Endothelial cell (in vitro differentiated cells): Measurements from ENCODE around the gene NDUFB4. TPM values are rescaled to one million over a fixed set of nuclear protein-coding genes. Genes with fewer than 3 reads are reported as not detected.

ENCODE experiments used
- DNase-seq: peaks from one replicate; pipeline ENCODE4 v3.0.0; 2021; ENCODE audit warnings: low spot score
- H3K27ac Mint-ChIP-seq: one replicate; pipeline ENCODE4 v1.8.0; 2021; ENCODE audit warnings: mixed read lengths, inconsistent platforms; ENCODE audit not compliant: unreplicated experiment
- H3K27me3 Mint-ChIP-seq: one replicate; pipeline ENCODE4 v1.8.0; 2021; ENCODE audit warnings: mild to moderate bottlenecking, moderate library complexity, mixed read lengths, inconsistent platforms; ENCODE audit not compliant: unreplicated experiment
- H3K36me3 Mint-ChIP-seq: one replicate; pipeline ENCODE4 v1.8.0; 2021; ENCODE audit warnings: mild to moderate bottlenecking, low read depth, mixed read lengths, inconsistent platforms; ENCODE audit not compliant: unreplicated experiment
- H3K4me1 Mint-ChIP-seq: one replicate; pipeline ENCODE4 v1.8.0; 2021; ENCODE audit warnings: mild to moderate bottlenecking, mixed read lengths, inconsistent platforms; ENCODE audit not compliant: unreplicated experiment
- H3K4me3 Mint-ChIP-seq: one replicate; pipeline ENCODE4 v1.8.0; 2021; ENCODE audit warnings: mild to moderate bottlenecking, mixed read lengths, inconsistent platforms; ENCODE audit not compliant: unreplicated experiment
- H3K9me3 Mint-ChIP-seq: one replicate; pipeline ENCODE4 v1.8.0; 2021; ENCODE audit warnings: mixed read lengths, inconsistent platforms; ENCODE audit not compliant: unreplicated experiment
- CTCF ChIP-seq: fragments of 200-600 bp; sonication (generic); IDR thresholded peaks from one replicate; pipeline ENCODE4 v1.5.0; 2021; ENCODE audit warnings: antibody characterized with exemption; ENCODE audit not compliant: unreplicated experiment
- total RNA-seq: library from RNA; stranded (reverse); fragmentation: NEBNext Ultra II Directional; extraction: Animal tissue kit (Norgen Biotek cat#: 25700); gene quantifications from one replicate; pipeline ENCODE4 v1.2.1, GENCODE V29; 2021; ENCODE audit not compliant: unreplicated experiment

NDUFB4 gene
- total RNA-seq, 1 donor from 2014 or later, result 92.6 TPM

- Mint-ChIP-seq H3K27ac (no peak overlapping the region), H3K27me3 (no peaks in the 10 kb centered on the region), H3K4me3 (no peak overlapping the region), H3K4me1 (peaks cover 28% of the 10 kb centered on the region), H3K9me3 (no peaks in the 10 kb centered on the region), H3K36me3 (no peaks in the 10 kb centered on the region)
- no peak for TF ChIP-seq CTCF
- no peak for DNase-seq
Observed at GRCh38 chr3:120567370-120568201, 28.6 kb upstream of the NDUFB4 start.

- DNase-seq, result no peak
- TF ChIP-seq CTCF, result no peak
- H3K27ac Mint-ChIP-seq, result no peak overlapping the region
Observed at GRCh38 chr3:120568202-120568531, 28.0 kb upstream of the NDUFB4 start.

GRCh38 chr3:120568598-120568997, 27.5 kb upstream of the NDUFB4 start:
- H3K9me3 Mint-ChIP-seq, result no peaks in the 10 kb centered on the region
- no peaks in the 10 kb centered on the region for H3K36me3 Mint-ChIP-seq
- DNase-seq, result no peak
- H3K27ac Mint-ChIP-seq, result no peak overlapping the region
- H3K4me1 Mint-ChIP-seq, result peaks cover 21% of the 10 kb centered on the region
- no peak overlapping the region for H3K4me3 Mint-ChIP-seq
- TF ChIP-seq CTCF, result no peak
- H3K27me3 Mint-ChIP-seq, result no peaks in the 10 kb centered on the region

More at GRCh38 chr3:120568202-120568531, 28.0 kb upstream of the NDUFB4 start:
- H3K4me3 Mint-ChIP-seq, result no peak overlapping the region
- H3K27me3 Mint-ChIP-seq, result no peaks in the 10 kb centered on the region
- H3K4me1 Mint-ChIP-seq, result peaks cover 24% of the 10 kb centered on the region
- H3K36me3 Mint-ChIP-seq, result no peaks in the 10 kb centered on the region
- H3K9me3 Mint-ChIP-seq, result no peaks in the 10 kb centered on the region

- TF ChIP-seq CTCF, result no peak
- Mint-ChIP-seq H3K36me3 (no peaks in the 10 kb centered on the region), H3K9me3 (no peaks in the 10 kb centered on the region), H3K27me3 (no peaks in the 10 kb centered on the region), H3K27ac (no peak overlapping the region), H3K4me3 (no peak overlapping the region), H3K4me1 (peaks cover 17% of the 10 kb centered on the region)
- no peak for DNase-seq
Observed at GRCh38 chr3:120569222-120570057, 26.7 kb upstream of the NDUFB4 start.

- Mint-ChIP-seq H3K4me1 (peaks cover 12% of the 10 kb centered on the region), H3K27ac (no peak overlapping the region), H3K36me3 (no peaks in the 10 kb centered on the region), H3K27me3 (no peaks in the 10 kb centered on the region), H3K4me3 (peak overlapping the region; percentile 51), H3K9me3 (no peaks in the 10 kb centered on the region)
- DNase-seq, result no peak
- TF ChIP-seq CTCF, result no peak
Observed at GRCh38 chr3:120572027-120572426, 24.1 kb upstream of the NDUFB4 start.
